Activated CD8-positive, alpha-beta memory T cell treated with anti-CD3 and anti-CD28 coated beads for 36 hours (primary cell): Measurements from ENCODE around the gene JARID2. TPM values are rescaled to one million over a fixed set of nuclear protein-coding genes. Genes with fewer than 3 reads are reported as not detected.

Source experiments
- CTCF ChIA-PET: fragments of 350-600 bp; sonication (Branson Sonifier 250); formaldehyde crosslinking; loops from one replicate; lab custom pipeline; 2021; ENCODE audit warnings: antibody characterized with exemption; lab: Charles Lee
- POLR2A ChIA-PET: fragments of 350-600 bp; sonication (Branson Sonifier 250); formaldehyde crosslinking; loops from one replicate; lab custom pipeline; 2021; ENCODE audit warnings: antibody characterized with exemption; lab: Charles Lee
- total RNA-seq, 2 experiments: library from RNA; stranded (reverse); gene quantifications; one replicate each; pipeline ENCODE4 v1.2.3, GENCODE V29; 2021

The JARID2 gene
- total RNA-seq, result 10 to 100 TPM; 25.9 to 26.6 TPM

- ChIA-PET CTCF (no interaction called here), POLR2A (interaction anchor here (0.5 to 1.0 kb wide), 6 partner anchors 10 to 513 kb away, joined by 3 to 7 read pairs (median 4); no protein-coding TSS in a partner anchor)
These were observed at the start of gene JARID2 for GRCh38 chr6:15245361-15246216. Gene JARID2 (plus strand): TSS chr6:15246069. CDS start chr6:15246540, 471 bp downstream.

- ChIA-PET CTCF (no interaction called here), POLR2A (no interaction called here)
These were observed 45.8 kb upstream of the JARID2 start for GRCh38 chr6:15200087-15200486.

- CTCF ChIA-PET, result interaction anchor here (0.9 kb wide), 1 partner anchor 8 kb away, joined by 3 read pairs; no protein-coding TSS in a partner anchor
- POLR2A ChIA-PET, result interaction anchor here (0.7 kb wide), 1 partner anchor 358 kb away, joined by 5 read pairs; no protein-coding TSS in a partner anchor
These were observed 40.5 kb upstream of the JARID2 start for GRCh38 chr6:15205321-15205720.

- ChIA-PET CTCF (interaction anchor here (0.6 kb wide), 1 partner anchor 303 kb away, joined by 3 read pairs; no protein-coding TSS in a partner anchor), POLR2A (no interaction called here)
These were observed 39.0 kb upstream of the JARID2 start for GRCh38 chr6:15206887-15207286.

GRCh38 chr6:15207923-15208322 lies 37.9 kb upstream of the JARID2 start:
- POLR2A ChIA-PET, result no interaction called here
- CTCF ChIA-PET, result no interaction called here

GRCh38 chr6:15213838-15214400 lies 31.9 kb upstream of the JARID2 start:
- ChIA-PET POLR2A (no interaction called here), CTCF (interaction anchor here (1.1 kb wide), 1 partner anchor 9 kb away, joined by 4 read pairs; no protein-coding TSS in a partner anchor)

GRCh38 chr6:15218401-15218800 lies 27.5 kb upstream of the JARID2 start:
- POLR2A ChIA-PET, result no interaction called here
- CTCF ChIA-PET, result no interaction called here

GRCh38 chr6:15220062-15220461 lies 25.8 kb upstream of the JARID2 start:
- CTCF ChIA-PET, result interaction anchor here (0.7 kb wide), 1 partner anchor 50 kb away, joined by 3 read pairs; no protein-coding TSS in a partner anchor
- POLR2A ChIA-PET, result no interaction called here

- ChIA-PET POLR2A (no interaction called here), CTCF (no interaction called here)
These were observed 18.0 kb upstream of the JARID2 start for GRCh38 chr6:15227827-15228318.

GRCh38 chr6:15230827-15231226 lies 15.0 kb upstream of the JARID2 start:
- ChIA-PET POLR2A (interaction anchor here (0.6 kb wide), 1 partner anchor 246 kb away, joined by 3 read pairs; no protein-coding TSS in a partner anchor), CTCF (no interaction called here)

- CTCF ChIA-PET, result interaction anchor here (1.7 kb wide), 1 partner anchor 8 kb away, joined by 3 read pairs; no protein-coding TSS in a partner anchor
- POLR2A ChIA-PET, result no interaction called here
These were observed 12.9 kb upstream of the JARID2 start for GRCh38 chr6:15232836-15233510.

GRCh38 chr6:15234068-15234758 lies 11.7 kb upstream of the JARID2 start:
- ChIA-PET CTCF (no interaction called here), POLR2A (interaction anchor here (0.7 kb wide), 1 partner anchor 9 kb away, joined by 15 read pairs; no protein-coding TSS in a partner anchor)

- CTCF ChIA-PET, result interaction anchor here (1.2 kb wide), 1 partner anchor 9 kb away, joined by 4 read pairs; no protein-coding TSS in a partner anchor
- POLR2A ChIA-PET, result no interaction called here
These were observed 6.1 kb upstream of the JARID2 start for GRCh38 chr6:15239616-15240364.

- POLR2A ChIA-PET, result no interaction called here
These were observed 3.4 kb upstream of the JARID2 start for GRCh38 chr6:15242503-15242902.

GRCh38 chr6:15242937-15243614 lies 2.8 kb upstream of the JARID2 start:
- CTCF ChIA-PET, result no interaction called here
- POLR2A ChIA-PET, result interaction anchor here (0.6 kb wide), 1 partner anchor 9 kb away, joined by 15 read pairs; no protein-coding TSS in a partner anchor

More at GRCh38 chr6:15242503-15242902, 3.4 kb upstream of the JARID2 start:
- CTCF ChIA-PET, result no interaction called here

- POLR2A ChIA-PET, result no interaction called here
- CTCF ChIA-PET, result interaction anchor here (0.6 kb wide), 1 partner anchor 177 kb away, joined by 4 read pairs; no protein-coding TSS in a partner anchor
These were observed 1.8 kb upstream of the JARID2 start for GRCh38 chr6:15243910-15244619.
